HG02973 (cell line): Measurements from ENCODE around the gene CYP2S1.
"Not testable (repeated sequence)": the region's sequence is repeated elsewhere in the genome, so short reads cannot be mapped to it uniquely, and the experiment has no call there.

Source experiments
- ATAC-seq: cut with Tn5 transposase; IDR thresholded peaks from one replicate; pipeline ENCODE4 v1.9.1; 2021; ENCODE audit warnings: moderate library complexity; ENCODE audit not compliant: unreplicated experiment

CYP2S1 gene

DNA sequence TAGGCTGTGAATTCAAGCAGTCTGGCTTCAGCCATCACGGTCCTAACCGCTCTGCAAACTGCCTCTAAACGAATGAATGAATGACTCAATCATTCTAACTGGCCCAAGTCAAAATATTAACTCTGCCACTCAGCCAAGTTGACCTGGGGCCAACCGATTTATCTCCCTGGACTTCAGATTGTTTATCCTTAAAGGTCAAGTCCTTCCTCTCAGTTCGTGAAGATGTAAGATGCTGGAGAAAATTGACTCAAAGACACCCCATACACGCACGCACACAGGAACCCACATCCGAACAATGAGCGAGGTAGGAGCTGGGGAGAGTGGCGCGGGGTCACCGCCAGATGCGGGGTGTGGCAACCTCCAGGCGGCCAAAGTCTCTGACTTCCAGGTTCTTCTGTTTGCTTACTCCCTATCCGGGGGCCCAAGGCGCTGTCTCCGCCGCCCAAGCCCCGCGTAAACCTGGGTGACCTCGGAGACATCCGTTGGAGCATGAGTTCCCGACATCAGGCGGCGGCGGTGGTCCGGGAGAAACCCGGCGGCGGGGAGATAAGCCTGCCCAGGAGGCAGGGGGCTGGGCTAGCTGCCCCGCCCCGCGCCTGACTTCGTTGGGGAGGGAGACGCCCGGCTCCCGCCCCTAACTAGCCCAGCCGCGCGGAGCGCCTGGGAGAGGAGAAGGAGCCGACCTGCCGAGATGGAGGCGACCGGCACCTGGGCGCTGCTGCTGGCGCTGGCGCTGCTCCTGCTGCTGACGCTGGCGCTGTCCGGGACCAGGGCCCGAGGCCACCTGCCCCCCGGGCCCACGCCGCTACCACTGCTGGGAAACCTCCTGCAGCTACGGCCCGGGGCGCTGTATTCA, at the start of gene CYP2S1:
TSS of gene CYP2S1 (plus strand) at position 646 of the 856 bp plus-strand sequence. CDS start at position 692, 46 bp downstream.
- no peak for ATAC-seq

GRCh38 chr19:41144403-41144802, 48.6 kb upstream of the CYP2S1 start:
- no peak for ATAC-seq

DNA sequence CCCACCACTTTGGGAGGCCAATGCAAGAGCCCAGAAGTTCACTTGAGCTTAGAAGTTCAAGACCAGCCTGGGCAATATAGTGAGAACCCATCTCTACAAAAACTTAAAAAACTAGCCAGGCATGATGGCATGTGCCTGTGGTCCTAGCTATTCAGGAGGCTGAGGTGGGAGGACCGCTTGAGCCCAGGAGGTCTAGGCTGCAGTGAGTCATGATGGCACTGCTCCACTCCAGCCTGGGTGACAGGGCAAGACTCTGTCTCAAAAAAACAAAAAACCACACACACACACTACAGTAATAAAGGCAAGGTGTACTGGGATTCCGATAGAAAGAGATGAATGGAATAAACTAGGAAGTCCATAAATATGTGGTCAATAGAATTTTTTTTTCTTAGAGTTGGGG, 43.2 kb upstream of the CYP2S1 start:
- no peak for ATAC-seq

GRCh38 chr19:41150986-41151385, 42.0 kb upstream of the CYP2S1 start:
- not testable (repeated sequence) for ATAC-seq

DNA sequence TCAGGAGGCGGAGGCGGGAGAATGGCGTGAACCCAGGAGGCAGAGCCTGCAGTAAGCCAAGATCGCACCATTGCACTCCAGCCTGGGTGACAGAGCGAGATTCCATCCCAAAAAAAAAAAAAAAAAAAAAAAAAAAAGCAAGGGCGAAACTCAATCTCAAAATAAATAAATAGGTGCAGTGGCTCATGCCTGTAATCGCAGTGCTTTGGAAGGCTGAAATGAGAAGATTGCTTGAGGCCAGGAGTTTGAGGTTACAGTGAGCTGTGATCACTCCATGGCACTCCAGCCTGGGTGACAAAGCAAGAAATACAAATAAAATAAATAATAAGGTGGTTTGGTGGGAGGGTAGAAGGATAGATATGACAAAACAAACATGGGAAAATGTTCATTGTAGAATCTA, 39.0 kb upstream of the CYP2S1 start:
- ATAC-seq = no peak

GRCh38 chr19:41156207-41156606, 36.8 kb upstream of the CYP2S1 start:
- ATAC-seq = no peak

GRCh38 chr19:41159881-41160280, 33.1 kb upstream of the CYP2S1 start:
- ATAC-seq = no peak

DNA sequence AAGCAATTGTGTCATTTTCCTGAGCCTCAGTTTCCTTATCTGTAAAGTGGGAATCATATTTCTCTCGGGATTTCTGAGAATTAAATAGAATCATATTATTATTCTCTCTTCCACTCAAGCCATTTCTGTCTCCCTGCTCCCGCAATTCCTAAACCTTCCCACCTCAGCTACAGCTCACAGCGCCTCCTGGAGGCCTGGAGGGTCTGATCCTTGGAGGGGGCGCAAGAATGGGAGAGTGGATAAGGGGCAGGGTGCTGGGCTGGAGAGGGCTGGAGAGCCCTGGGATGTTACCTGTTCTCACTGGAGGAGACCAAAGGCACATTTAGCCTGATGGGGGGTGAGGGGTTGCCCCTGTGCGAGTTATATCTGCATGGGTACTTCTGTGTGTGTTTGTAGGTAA, 31.1 kb upstream of the CYP2S1 start:
- no peak for ATAC-seq

- ATAC-seq = no peak
Observed at GRCh38 chr19:41166944-41167804, 25.8 kb upstream of the CYP2S1 start.

GRCh38 chr19:41172297-41173164, 20.5 kb upstream of the CYP2S1 start:
- no peak for ATAC-seq

GRCh38 chr19:41174297-41174928, 18.6 kb upstream of the CYP2S1 start:
- no peak for ATAC-seq

DNA sequence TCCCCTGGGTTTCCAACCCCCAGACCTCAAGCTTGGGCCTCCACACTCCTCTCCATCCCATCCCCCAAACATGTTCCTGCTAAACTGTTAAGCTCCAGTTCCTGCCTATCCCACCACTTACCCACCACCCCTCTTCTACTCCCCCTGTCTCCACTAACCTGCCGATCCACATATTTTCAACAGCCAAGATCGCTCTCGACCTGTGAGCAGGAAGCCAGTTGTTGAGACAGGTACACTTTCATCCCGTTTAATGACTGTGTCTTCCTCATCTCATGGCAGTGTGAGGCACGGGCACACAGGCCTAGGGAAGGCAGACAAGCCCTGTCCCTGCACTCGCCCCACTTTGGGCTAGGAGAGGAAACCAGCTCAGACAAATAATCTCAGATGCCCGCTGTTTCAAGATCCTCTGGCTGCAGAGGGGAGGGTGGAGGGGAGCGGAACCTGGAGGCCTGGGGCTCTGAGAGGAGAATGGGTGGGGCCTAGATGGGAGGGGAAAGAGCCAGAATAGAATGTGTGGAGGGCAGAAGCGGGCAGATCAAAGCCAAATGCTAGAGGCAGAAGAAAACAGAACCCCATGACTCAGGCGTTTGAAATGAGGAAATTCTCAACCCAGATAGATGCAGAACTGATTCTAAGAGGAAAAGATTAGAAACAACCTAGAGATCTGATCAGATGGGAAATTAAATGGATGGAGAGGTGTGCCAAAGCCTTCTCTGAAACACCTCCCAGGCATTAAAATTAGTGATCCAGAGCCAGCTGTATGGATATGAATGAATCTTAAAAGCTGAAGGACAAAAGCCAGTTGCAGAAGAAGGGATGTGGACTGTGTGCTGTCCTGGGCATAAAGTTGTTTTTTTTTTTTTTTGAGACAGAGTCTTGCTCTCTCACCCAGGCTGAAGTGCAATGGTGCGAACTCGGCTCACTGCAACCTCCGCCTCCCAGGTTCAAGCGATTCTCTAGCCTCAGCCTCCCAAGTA, 16.9 kb upstream of the CYP2S1 start:
- ATAC-seq = no peak

GRCh38 chr19:41180173-41180572, 12.8 kb upstream of the CYP2S1 start:
- ATAC-seq = not testable (repeated sequence)

DNA sequence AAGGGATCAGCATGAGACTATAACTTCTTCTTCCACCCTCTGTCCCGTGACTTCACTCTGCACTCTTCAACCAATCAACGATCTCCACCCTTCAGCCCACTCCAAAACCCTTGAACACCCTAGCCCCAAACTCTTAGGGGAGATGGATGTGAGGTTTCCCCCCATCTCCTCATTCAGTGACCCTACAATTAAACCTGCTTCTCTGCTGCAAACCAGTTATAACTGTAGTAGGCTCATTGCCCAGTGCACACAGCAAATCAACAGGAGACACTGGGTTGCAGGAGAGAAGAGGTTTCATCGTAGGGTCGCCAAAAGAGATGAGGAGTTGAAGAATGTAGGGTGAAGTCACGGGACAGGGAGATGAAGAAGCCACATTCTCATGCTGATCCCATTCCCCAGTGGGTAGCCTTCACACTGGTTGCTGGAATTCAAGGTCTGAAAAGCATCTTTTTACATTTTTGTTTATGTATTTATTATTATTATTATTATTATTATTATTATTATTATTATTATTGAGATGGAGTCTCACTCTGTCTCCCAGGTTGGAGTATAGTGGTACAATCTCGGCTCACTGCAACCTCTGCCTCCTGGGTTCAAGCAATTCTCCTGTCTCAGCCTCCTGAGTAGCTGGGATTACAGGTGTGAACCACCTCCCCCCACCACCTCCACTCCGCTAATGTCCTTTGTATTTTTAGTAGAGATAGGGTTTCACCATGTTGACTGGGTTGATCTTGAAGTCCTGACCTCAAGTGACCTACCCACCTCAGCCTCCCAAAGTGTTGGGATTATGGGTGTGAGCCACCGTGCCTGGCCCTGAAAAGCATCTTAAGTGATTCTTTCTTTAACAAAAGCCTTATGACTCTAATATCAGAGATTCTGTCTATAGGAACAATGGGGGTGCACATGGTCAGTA, 5.8 kb upstream of the CYP2S1 start:
- ATAC-seq = no peak

GRCh38 chr19:41187884-41188279, 5.1 kb upstream of the CYP2S1 start:
- ATAC-seq = no peak

DNA sequence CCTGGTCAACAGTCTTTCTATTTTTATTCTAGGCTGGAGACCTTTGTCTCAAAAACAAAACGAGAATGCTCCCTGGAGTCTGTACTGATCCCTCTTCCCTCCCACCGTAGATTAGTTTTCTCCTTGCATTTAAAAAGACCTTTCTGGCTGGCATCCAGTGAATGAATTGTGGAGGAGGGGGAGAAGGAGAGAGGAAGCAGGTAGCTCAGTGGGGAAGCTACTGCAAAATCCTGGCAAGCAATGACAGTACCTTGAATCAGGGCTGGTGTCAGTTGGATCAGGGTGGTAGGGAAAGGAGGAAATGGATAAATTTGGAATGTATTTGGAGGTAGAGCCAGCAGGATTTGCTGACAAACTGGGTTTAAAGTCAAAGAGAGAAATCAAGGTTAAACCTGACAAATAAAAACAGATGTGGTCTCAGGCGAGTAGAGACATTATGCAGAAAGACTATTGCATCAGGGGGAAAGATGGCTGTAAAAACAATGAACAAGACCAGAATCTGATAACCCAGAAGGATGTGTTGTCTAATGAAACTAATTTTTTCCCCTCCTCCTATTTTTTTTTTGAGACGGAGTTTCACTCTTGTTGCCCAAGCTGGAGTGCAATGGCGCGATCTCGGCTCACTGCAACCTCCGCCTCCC, 3.5 kb upstream of the CYP2S1 start:
- no peak for ATAC-seq

- no peak for ATAC-seq
Observed at GRCh38 chr19:41193430-41194156, 574 bp downstream of the CYP2S1 start.
